A549 (cell line): ENCODE results near the gene AMZ1.

Experiments
- ESRRA ChIP-seq: fragments of 150-350 bp; IDR thresholded peaks from 2 replicates; pipeline ENCODE4 v1.6.1; 2014; ENCODE audit warnings: mild to moderate bottlenecking, low read length, borderline replicate concordance
- HDAC2 ChIP-seq: fragments of 200-600 bp; sonication (generic); IDR thresholded peaks from 2 replicates; pipeline ENCODE4 v1.6.1; 2016
- HOXA7 ChIP-seq: fragments of 250-450 bp; sonication (Bioruptor Pico); IDR thresholded peaks from 2 replicates; pipeline ENCODE4 v1.5.0; 2020; ENCODE audit warnings: mild to moderate bottlenecking, moderate library complexity
- MAFK ChIP-seq: fragments of 450-650 bp; IDR thresholded peaks from 2 replicates; pipeline ENCODE4 v1.6.1; 2014; ENCODE audit not compliant: partially characterized antibody
- NPAS2 ChIP-seq: fragments of 250-450 bp; sonication (Bioruptor Pico); IDR thresholded peaks from 2 replicates; pipeline ENCODE4 v1.8.0; 2022; ENCODE audit warnings: mild to moderate bottlenecking, moderate library complexity, borderline replicate concordance
- NR3C1 ChIP-seq: fragments of >200 bp; sonication (Bioruptor Twin); formaldehyde crosslinking; IDR thresholded peaks from 3 replicates; pipeline ENCODE4 v1.6.1; 2017
- RFX5 ChIP-seq: fragments of 450-650 bp; IDR thresholded peaks from 2 replicates; pipeline ENCODE4 v1.7.1; 2014; ENCODE audit warnings: antibody characterized with exemption, mild to moderate bottlenecking, moderate library complexity

DNA sequence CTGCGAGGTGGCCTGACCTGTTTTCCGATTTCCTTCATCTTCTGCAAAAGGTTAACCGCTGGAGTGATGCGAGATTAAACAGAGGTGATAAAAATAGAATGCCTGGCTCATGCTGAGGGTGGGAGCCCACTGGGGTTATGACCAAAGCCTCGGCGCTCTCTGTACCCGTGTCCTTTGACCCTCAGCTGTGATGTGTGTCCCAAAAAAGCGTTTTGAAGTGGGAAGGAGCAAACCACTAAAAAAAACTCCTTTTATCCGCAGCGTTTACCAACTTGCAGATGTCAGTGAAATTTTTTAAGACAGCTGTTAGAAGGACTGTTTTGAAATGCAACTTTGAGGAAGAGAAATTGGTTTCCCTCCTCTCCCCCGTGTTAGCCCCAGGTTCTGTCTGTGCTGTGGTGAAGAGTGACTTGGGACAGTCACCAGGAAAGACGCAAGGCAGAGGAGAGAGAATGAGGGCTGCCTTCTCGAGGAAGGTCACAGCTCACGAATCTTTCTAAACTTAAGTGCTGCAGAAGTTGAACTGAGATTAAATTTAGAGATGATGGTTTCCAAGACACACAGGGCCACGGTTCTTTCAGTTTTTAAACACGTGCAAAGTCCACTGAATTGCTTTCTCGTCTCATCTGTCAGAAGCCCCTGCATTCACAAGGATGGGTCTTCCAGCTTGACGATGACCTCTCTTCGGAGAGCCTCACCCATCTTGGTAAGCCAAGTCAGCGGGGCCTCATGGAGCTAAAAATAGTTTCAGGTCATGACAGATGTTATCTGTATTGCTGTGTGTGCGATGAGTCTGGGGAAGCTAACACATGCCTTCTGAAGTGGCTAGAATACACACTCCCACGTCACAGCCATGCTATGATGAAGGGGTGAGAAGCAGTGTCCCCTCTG, 27.6 kb downstream of the AMZ1 start:
- no peak for TF ChIP-seq NR3C1
- TF ChIP-seq HDAC2: no peak
- no peak for TF ChIP-seq RFX5
- no peak for TF ChIP-seq HOXA7 (CRISPR knock-in tag)
- no peak for TF ChIP-seq NPAS2
- no peak for TF ChIP-seq ESRRA
- TF ChIP-seq MAFK: no peak
